Hypothalamus (tissue), 51 donors: ENCODE data around the gene SLC4A2.

Source experiments
- DNase-seq, 51 donors: peaks; one replicate each; lab custom pipeline; 2025; lab: John Stamatoyannopoulos, UW

SLC4A2 gene

GRCh38 chr7:151088019-151088855 is 28.8 kb downstream of the SLC4A2 start:
- peak in 1 of 51 donors; percentile 35 for DNase-seq

DNA sequence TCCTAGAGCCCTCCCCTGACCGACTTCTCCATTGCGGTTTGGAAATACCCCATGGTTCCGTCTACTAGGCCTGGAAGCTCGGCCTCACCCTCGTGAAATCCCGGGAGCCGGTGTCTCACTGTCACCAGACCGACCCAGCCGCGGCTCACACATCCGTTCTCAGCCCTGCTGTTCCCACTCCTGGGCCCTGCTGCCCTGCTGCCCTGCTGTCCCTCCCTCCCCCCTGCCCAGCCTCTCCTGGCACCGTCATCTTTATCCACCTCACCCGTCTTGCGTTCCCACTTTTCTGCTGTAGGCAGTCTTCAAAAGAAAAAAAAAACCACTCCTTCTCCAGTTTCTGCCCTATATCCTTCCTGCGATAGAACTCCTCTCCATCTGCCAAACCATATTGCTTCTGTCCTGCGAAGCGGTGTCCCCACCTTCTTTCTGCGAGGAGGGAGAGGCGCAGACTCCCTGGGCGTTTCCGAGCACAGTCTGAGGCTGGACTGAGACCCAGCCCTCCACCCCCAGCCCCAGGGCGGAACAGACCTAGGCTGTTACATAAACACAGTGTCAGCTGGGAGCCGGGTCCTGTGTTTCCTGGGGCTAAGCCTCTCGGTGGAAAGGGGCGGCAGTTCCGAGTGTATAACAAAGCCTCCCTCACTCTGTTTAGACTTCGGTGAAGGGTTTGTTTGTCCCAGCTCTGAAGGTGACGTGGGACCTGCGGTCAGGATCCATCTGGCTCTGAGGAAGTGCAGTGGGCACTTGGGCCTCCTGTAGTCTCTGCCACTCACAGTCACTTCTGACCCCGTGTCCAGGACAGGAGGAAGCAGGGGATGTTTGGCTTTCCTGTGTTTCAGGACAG is 29.7 kb downstream of the SLC4A2 start:
- DNase-seq, result peak in 28 of 51 donors; percentile 7 to 67 (median 30)

GRCh38 chr7:151089893-151090730 is 30.7 kb downstream of the SLC4A2 start:
- DNase-seq, result no peak

DNA sequence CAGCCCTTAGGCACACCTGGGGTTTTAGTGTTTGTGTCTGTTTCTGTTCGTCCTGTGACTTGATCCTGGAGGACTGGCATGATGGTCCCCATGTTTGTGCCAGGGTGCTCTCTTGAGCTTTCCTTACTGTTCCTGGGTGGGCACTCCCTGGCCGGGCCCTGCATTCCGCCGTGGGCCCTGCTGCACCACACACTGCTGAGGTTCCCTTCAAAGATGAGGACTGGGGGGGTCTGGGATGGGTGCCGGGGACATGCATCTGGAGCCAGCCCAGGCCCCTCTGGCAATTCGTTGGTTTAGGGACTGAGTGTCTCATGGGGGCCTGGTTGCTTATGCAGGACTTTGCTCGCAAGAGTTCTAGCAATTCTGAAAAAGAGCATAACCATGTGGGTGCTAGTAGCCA is 31.6 kb downstream of the SLC4A2 start:
- no peak for DNase-seq

- DNase-seq, result no peak
These were observed 32.0 kb downstream of the SLC4A2 start for GRCh38 chr7:151091431-151091830.

DNA sequence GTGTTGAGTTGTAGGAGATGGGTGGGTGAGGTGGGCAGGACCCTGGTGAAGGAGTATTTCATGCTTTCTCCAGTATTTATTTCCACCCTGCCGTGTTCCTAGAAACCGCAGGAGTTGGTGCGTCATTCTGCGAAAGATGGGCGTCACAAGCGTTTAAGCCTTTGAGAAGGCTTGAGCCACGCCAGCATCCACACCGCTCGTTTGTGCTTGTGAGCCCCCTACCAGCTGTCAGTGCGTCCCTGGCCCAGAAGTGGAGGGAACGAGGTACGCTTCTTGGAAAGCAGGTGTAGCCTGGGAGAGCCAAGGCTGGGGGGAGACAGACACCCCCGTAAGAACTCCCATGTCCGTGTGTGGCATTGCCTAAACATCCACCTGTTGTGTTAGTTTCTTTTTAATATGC is 32.6 kb downstream of the SLC4A2 start:
- no peak for DNase-seq

- DNase-seq, result no peak
These were observed 34.4 kb downstream of the SLC4A2 start for GRCh38 chr7:151093748-151094147.

GRCh38 chr7:151094675-151095074 is 35.3 kb downstream of the SLC4A2 start:
- DNase-seq, result no peak

DNA sequence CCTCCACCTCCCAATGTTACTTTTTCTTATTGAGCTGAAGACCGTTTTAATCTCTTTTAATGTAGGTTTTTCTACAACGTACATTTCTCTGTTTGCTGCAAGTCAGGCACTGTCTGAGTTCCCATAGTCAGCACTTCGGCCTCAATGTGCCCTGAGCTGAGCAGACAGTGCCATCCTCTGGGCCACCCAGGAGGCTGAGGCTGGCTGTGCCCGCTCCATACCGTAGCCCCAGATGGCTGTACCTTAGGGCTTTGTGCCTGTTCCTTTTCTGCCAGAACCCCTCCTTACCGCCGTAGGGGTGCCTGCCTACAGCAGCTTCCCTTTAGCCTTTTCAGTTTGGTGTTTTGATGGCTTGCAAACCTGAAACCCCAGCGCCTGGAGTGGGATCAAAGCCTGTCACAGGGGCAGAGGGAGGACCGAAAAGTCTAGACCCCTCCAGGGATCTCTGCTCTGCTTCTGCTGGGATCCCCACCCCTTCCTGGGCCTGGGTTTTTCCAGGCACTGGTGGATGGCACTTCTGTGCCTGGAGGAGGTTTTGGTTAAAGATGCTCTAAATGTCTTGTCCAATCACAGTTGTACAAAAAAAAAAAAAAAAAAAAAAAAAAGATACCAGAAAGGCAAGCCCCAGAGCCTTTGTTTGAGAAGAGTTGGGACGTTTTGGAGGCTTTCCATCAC is 35.9 kb downstream of the SLC4A2 start:
- DNase-seq, result peak in 1 of 51 donors; percentile 19

DNA sequence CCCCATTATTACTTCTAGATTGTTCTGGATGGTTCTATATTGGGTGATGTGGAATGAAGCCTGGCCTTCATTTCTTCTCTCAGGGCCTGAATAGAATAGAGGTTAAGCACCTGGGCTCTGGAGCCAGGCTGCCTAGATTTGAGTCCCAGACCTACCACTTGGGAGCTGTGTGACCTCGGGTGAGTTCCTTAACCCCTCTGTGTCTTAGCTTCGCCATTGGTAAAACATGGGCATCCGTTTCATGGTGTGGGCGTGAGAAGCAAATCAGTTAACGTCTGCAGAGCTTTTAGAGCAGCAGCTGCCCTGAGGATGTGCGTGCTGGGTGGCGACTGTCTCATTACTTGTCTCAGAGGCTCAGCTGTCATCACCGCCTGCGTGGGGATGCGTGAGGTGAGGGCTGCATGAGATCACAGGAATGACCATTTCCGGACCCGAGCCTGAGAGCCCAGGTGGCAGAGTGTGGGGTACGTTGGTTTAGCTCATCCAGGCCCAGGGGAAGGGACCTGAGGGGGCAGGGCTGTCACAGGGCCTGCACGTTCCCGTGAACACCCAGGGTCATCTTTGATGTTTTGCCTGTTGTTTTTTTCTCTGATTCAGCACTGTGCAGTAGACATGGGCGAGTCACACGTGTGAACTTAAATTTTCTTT is 36.6 kb downstream of the SLC4A2 start:
- DNase-seq, result peak in 1 of 51 donors; percentile 78

DNA sequence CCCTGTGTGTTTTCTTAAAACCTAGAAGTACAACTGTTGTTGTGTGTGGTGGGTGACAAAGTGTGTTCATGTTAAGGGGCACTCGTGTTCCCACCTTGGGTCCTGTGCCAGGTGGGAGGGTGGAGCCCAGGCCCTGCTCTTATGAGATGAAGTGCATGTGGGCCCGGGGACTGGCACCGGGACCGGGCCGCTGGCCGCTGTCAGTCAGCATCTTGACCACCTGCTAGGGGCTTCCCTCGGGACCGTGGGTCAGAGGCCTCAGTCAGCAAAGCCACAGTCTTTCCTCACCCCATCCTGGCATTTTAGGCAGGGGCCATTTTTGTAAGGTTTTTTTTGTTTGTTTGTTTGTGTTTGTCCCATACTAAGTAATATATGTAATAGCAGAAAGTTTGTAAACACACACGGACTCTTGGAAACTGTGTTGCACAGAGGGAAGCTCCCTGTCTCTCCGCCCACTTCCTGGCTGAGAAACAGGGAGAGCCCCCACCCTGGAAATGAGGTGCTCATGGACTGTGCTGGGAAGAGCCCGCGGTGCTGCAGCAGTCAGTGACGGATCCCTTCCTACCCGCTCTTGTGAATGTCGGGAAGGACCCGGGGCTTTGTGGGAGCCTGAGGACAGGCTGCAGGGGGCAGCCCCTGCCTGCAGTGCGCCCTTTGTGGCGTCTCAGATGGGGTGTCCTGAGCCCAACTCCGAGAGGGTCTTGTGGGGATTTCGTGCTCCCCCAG is 40.3 kb downstream of the SLC4A2 start:
- DNase-seq, result no peak

DNA sequence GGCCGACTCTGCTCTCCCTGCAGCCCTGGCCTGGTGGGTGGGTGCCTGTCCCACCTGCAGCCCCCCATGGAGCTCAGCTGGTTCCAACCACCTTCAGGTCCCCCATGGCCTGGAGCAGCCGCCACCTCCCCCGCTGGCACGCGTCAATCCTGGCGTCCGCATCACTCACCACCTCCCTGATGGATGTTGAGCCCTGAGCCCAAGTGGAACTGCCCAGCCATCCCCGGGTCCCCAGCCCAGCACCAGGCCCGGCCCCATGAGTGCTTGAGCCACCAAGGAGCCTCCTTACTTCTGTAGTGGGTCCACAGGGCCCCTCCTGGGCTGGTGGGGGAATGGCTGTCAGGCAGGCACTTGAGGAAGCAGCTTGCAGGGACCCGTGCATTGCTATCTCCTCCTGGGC is 41.5 kb downstream of the SLC4A2 start:
- DNase-seq, result no peak

- no peak for DNase-seq
These were observed 42.4 kb downstream of the SLC4A2 start for GRCh38 chr7:151101621-151102396.

DNA sequence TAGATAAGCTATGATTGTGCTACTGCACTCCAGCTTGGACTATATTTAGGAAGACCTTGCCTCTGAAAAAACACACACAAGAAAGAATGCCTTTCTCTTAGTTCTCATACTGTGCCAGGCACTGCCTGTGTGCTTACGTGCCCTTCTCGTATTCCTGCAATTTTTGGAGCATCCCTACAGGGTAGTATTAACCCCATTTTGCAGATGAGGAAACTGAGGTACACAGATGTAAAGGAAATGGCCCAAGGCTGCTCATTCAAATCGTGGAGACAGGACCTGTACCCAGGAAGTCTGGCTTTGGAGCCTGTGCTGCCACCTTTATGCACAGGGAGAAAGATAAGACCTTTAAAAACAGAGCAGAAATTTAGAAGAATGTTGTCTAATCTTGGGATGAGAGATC is 43.6 kb downstream of the SLC4A2 start:
- no peak for DNase-seq

- no peak for DNase-seq
These were observed 44.6 kb downstream of the SLC4A2 start for GRCh38 chr7:151103973-151104372.

DNA sequence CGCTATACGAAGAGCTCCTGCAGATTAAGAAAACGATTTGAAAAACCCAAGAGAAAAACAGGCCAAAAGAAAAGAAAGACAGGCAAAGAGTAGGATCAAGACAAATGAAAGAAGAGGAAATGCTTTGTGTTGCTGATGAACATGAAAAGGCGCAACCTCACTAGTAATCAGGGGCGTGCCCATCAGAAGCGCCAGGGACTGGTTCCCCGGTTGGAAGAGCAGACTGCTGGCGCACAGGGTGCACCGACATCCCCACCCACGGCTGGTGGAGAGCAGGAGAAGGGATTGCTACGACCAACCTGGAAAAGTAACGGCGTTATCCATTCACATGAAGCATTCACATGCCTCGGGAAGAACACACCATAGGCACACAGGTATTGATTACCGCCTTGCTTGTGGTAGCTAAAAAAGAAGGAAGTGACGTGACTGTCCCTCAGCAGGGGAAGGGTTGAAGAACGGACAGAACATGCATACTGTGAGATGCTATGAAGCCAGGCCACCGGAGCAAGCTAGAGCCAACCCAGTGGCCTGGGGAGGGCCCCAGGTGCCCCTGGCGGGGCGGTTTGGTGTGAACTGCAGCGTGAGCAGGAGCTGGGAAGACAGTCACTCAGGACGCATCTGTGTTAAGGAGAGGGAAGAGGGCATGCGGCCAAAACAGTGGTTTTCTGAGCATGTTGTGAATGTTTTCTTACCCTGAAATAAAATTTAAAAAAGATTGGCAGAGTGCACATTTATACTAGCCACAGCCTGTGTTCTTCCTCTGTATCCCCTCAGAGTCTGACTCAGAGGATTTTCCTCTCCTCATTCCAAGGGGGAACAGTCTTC is 45.2 kb downstream of the SLC4A2 start:
- DNase-seq, result no peak

GRCh38 chr7:151107882-151108281 is 48.5 kb downstream of the SLC4A2 start:
- DNase-seq, result no peak
